GM19438 (cell line): Measurements from ENCODE around the gene MTHFD1.
"Not testable (repeated sequence)": the region's sequence is repeated elsewhere in the genome, so short reads cannot be mapped to it uniquely, and the experiment has no call there.

ENCODE experiments used
- ATAC-seq: cut with Tn5 transposase; IDR thresholded peaks from one replicate; pipeline ENCODE4 v1.9.1; 2021; ENCODE audit warnings: low read depth; ENCODE audit not compliant: unreplicated experiment

The MTHFD1 gene

GRCh38 chr14:64387782-64388532 lies at the start of gene MTHFD1:
TSS of gene MTHFD1 (plus strand) at chr14:64388353. CDS start at chr14:64388428, 75 bp downstream.
- peak; percentile 77 for ATAC-seq

- ATAC-seq: peak; percentile 85
These were observed 49.4 kb upstream of the MTHFD1 start for GRCh38 chr14:64338616-64339316.

- no peak for ATAC-seq
These were observed 47.5 kb upstream of the MTHFD1 start for GRCh38 chr14:64340560-64341196.

- ATAC-seq: no peak
These were observed 40.4 kb upstream of the MTHFD1 start for GRCh38 chr14:64347748-64348147.

- no peak for ATAC-seq
These were observed 38.2 kb upstream of the MTHFD1 start for GRCh38 chr14:64349741-64350490.

GRCh38 chr14:64363265-64363846 lies 24.8 kb upstream of the MTHFD1 start:
- ATAC-seq: no peak

GRCh38 chr14:64364907-64365306 lies 23.2 kb upstream of the MTHFD1 start:
- no peak for ATAC-seq

- not testable (repeated sequence) for ATAC-seq
These were observed 22.7 kb upstream of the MTHFD1 start for GRCh38 chr14:64365358-64365889.

GRCh38 chr14:64369201-64369600 lies 19.0 kb upstream of the MTHFD1 start:
- no peak for ATAC-seq

- ATAC-seq: peak; percentile 35
These were observed 846 bp upstream of the MTHFD1 start for GRCh38 chr14:64387232-64387781.

GRCh38 chr14:64388533-64389285 lies 556 bp downstream of the MTHFD1 start:
- peak; percentile 3 for ATAC-seq

GRCh38 chr14:64391113-64391725 lies 3.1 kb downstream of the MTHFD1 start:
- no peak for ATAC-seq

GRCh38 chr14:64391986-64392385 lies 3.8 kb downstream of the MTHFD1 start:
- no peak for ATAC-seq

- ATAC-seq: not testable (repeated sequence)
These were observed 5.1 kb downstream of the MTHFD1 start for GRCh38 chr14:64393189-64393726.

- ATAC-seq: no peak
These were observed 6.3 kb downstream of the MTHFD1 start for GRCh38 chr14:64394423-64394822.

- ATAC-seq: no peak
These were observed 7.0 kb downstream of the MTHFD1 start for GRCh38 chr14:64394977-64395633.

GRCh38 chr14:64400829-64401459 lies 12.8 kb downstream of the MTHFD1 start:
- ATAC-seq: no peak
